ENCODE measurements around the gene GNB1L.

The GNB1L gene

DNA sequence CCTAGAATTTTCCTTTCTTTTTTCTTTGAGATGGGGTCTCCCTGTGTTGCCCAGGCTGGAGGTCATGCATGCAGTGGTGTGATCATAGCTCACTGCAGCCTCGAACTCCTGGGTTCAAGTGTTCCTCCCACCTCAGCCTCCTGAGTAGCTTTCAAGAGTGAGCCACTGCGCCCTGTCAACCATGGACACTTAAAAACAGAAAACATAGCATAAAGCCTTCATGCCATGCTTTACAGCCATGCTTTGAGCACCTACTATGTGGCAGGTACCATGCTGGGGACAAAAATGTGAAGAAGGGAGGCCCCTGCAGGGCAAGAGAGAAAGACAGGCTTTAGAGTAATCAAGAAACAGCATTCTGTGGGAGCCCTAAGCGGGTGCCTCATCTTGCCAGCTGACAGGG, 13.7 kb upstream of the GNB1L start:
- DNase-seq (no peak), ATAC-seq (replicated peaks) (no peak)
- no peak overlapping the region for H3K27ac Mint-ChIP-seq
- H3K27me3 Mint-ChIP-seq = no peaks in the 10 kb centered on the region
- H3K4me1 Mint-ChIP-seq = no peaks in the 10 kb centered on the region
- H3K4me3 Mint-ChIP-seq = no peak overlapping the region
- no peaks in the 10 kb centered on the region for H3K9me3 Mint-ChIP-seq
- no peaks in the 10 kb centered on the region for H3K36me3 Mint-ChIP-seq

- no peak for ATAC-seq (replicated peaks)
- H3K9me3 Mint-ChIP-seq = no peaks in the 10 kb centered on the region
- H3K27ac Mint-ChIP-seq = no peak overlapping the region
- DNase-seq = no peak
- H3K4me3 Mint-ChIP-seq = no peak overlapping the region
- H3K27me3 Mint-ChIP-seq = no peaks in the 10 kb centered on the region
- H3K36me3 Mint-ChIP-seq = no peaks in the 10 kb centered on the region
- H3K4me1 Mint-ChIP-seq = no peaks in the 10 kb centered on the region
Measured at GRCh38 chr22:19867617-19868016, 12.9 kb upstream of the GNB1L start.

DNA sequence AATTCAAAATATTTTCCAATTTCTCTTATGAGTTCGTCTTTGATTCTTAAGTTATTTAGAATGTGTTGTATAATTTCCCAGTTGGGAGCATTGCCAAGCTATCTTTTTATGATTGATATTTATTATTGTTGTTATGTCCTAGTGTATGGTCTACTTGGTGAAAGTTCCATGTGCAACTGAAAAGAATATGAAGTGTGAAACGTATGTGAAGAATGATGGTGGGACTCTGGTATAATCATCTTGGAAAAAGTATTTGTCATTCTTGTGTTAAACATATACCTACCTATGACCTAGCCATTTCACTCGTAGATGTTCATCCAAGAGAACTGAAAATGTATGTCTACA, 12.0 kb upstream of the GNB1L start:
- Mint-ChIP-seq H3K27me3 (no peaks in the 10 kb centered on the region), H3K4me3 (no peak overlapping the region), H3K36me3 (no peaks in the 10 kb centered on the region), H3K9me3 (no peaks in the 10 kb centered on the region), H3K27ac (no peak overlapping the region), H3K4me1 (no peaks in the 10 kb centered on the region)
- DNase-seq = no peak
- no peak for ATAC-seq (replicated peaks)

- Mint-ChIP-seq H3K9me3 (no peaks in the 10 kb centered on the region), H3K27me3 (no peaks in the 10 kb centered on the region), H3K4me3 (no peak overlapping the region), H3K27ac (no peak overlapping the region), H3K36me3 (no peaks in the 10 kb centered on the region), H3K4me1 (no peaks in the 10 kb centered on the region)
- ATAC-seq (replicated peaks) (no peak), DNase-seq (no peak)
Measured at GRCh38 chr22:19865141-19865829, 10.6 kb upstream of the GNB1L start.

- Mint-ChIP-seq H3K36me3 (no peaks in the 10 kb centered on the region), H3K4me1 (no peaks in the 10 kb centered on the region), H3K4me3 (no peak overlapping the region), H3K27me3 (no peaks in the 10 kb centered on the region), H3K9me3 (no peaks in the 10 kb centered on the region), H3K27ac (no peak overlapping the region)
- ATAC-seq (replicated peaks) = no peak
- DNase-seq = no peak
Measured at GRCh38 chr22:19864538-19865106, 9.9 kb upstream of the GNB1L start.

DNA sequence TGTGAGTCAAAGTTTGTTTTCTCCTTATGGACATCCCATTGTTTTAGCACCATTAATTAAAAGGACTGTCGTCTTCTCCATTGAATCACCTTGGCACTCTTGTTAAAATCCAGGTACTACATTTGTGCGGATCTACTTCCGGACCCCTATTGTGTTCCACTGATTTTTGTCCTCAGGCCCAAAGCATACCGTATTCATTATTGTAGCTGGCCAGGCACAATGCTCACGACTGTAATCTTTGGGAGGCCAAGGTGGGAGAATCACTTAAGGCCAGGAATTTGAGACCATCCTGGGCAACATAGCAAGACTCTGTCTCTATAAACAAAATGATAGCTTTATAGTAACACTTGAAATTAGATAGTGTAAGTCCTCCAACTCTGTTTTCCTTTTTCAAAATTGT, 8.9 kb upstream of the GNB1L start:
- H3K9me3 Mint-ChIP-seq = no peaks in the 10 kb centered on the region
- H3K4me3 Mint-ChIP-seq = no peak overlapping the region
- no peaks in the 10 kb centered on the region for H3K4me1 Mint-ChIP-seq
- ATAC-seq (replicated peaks) (no peak), DNase-seq (no peak)
- no peaks in the 10 kb centered on the region for H3K27me3 Mint-ChIP-seq
- no peak overlapping the region for H3K27ac Mint-ChIP-seq
- no peaks in the 10 kb centered on the region for H3K36me3 Mint-ChIP-seq

GRCh38 chr22:19862619-19863246, 8.1 kb upstream of the GNB1L start:
- DNase-seq (no peak), ATAC-seq (replicated peaks) (no peak)
- Mint-ChIP-seq H3K4me3 (no peak overlapping the region), H3K27ac (no peak overlapping the region), H3K9me3 (no peaks in the 10 kb centered on the region), H3K27me3 (no peaks in the 10 kb centered on the region), H3K4me1 (peaks cover 2 to 7% of the 10 kb centered on the region in 2 donors), H3K36me3 (no peaks in the 10 kb centered on the region)

- no peak for ATAC-seq (replicated peaks)
- DNase-seq = no peak
- no peak overlapping the region for H3K4me3 Mint-ChIP-seq
- H3K27ac Mint-ChIP-seq = no peak overlapping the region
- no peaks in the 10 kb centered on the region for H3K9me3 Mint-ChIP-seq
- H3K4me1 Mint-ChIP-seq = peaks cover 11 to 28% of the 10 kb centered on the region in 2 donors
- H3K36me3 Mint-ChIP-seq = peaks cover 0 to 2% of the 10 kb centered on the region in 2 donors
- H3K27me3 Mint-ChIP-seq = no peaks in the 10 kb centered on the region
Measured at GRCh38 chr22:19859861-19860510, 5.3 kb upstream of the GNB1L start.

- H3K36me3 Mint-ChIP-seq = peaks cover 8 to 14% of the 10 kb centered on the region in 2 donors
- peaks cover 29 to 47% of the 10 kb centered on the region in 2 donors for H3K4me1 Mint-ChIP-seq
- no peak for ATAC-seq (replicated peaks)
- H3K4me3 Mint-ChIP-seq = no peak overlapping the region
- no peaks in the 10 kb centered on the region for H3K9me3 Mint-ChIP-seq
- no peak for DNase-seq
- no peaks in the 10 kb centered on the region for H3K27me3 Mint-ChIP-seq
- H3K27ac Mint-ChIP-seq = no peak overlapping the region
Measured at GRCh38 chr22:19857382-19857781, 2.7 kb upstream of the GNB1L start.

- Mint-ChIP-seq H3K36me3 (peaks cover 14 to 20% of the 10 kb centered on the region in 2 donors), H3K4me3 (peak overlapping the region; percentile 93 to 98), H3K4me1 (peaks cover 34 to 53% of the 10 kb centered on the region in 2 donors), H3K27me3 (no peaks in the 10 kb centered on the region), H3K9me3 (no peaks in the 10 kb centered on the region), H3K27ac (peak overlapping the region; percentile 98)
- peak; percentile 63 for DNase-seq
- ATAC-seq (replicated peaks) = peak; percentile 53 to 62
Measured at GRCh38 chr22:19855504-19856409, 1.1 kb upstream of the GNB1L start.

- H3K27me3 Mint-ChIP-seq = no peaks in the 10 kb centered on the region
- H3K9me3 Mint-ChIP-seq = no peaks in the 10 kb centered on the region
- ATAC-seq (replicated peaks) = peak; percentile 0
- DNase-seq = no peak
- H3K36me3 Mint-ChIP-seq = peaks cover 18 to 32% of the 10 kb centered on the region in 2 donors
- peaks cover 40 to 53% of the 10 kb centered on the region in 2 donors for H3K4me1 Mint-ChIP-seq
- peak overlapping the region; percentile 93 to 98 for H3K4me3 Mint-ChIP-seq
- peak overlapping the region; percentile 98 for H3K27ac Mint-ChIP-seq
Measured at GRCh38 chr22:19853879-19854777, 546 bp downstream of the GNB1L start.

DNA sequence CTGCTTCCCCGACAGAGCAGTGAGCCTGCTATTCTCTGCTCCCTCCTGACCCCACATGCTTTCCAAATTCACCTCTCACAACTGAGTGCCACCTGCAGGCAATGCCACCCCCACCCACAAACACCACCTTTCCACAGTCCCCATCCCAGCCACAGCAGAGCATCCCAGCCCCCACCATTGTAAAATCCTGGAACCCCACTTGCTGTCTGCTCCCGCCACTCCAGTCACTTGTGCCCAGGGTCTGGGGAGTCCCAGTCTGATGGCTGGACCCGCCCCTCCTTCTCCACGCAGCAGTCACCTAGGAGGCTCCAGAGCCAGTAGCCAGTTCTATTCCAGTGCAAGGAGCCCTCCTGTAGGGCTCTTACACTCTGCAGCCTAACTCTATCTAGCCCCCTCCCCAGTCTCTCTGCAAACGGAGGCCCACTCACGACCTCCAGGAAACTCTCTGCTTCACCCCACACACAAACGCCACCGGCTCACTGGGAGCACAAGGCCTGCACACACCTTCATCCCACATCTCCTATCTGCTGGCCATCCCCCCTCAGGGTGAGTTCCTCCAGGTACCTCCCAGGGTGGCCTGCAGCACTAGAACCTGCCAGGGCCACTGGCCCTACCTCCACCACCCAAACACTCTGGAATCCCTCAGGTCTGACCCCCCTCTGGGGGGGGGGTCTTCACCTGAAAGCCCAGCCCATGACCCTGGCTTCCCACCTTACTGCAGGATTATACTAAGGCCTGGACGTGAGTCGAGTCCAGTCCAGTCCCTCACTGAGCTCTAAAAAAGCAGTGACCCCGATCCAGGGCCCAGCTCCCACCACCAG, 1.4 kb downstream of the GNB1L start:
- peak overlapping the region; percentile 98 for H3K27ac Mint-ChIP-seq
- peaks cover 24 to 37% of the 10 kb centered on the region in 2 donors for H3K36me3 Mint-ChIP-seq
- no peaks in the 10 kb centered on the region for H3K27me3 Mint-ChIP-seq
- H3K9me3 Mint-ChIP-seq = no peaks in the 10 kb centered on the region
- peak overlapping the region; percentile 93 to 98 for H3K4me3 Mint-ChIP-seq
- peaks cover 40 to 51% of the 10 kb centered on the region in 2 donors for H3K4me1 Mint-ChIP-seq
- DNase-seq (no peak), ATAC-seq (replicated peaks) (no peak)
